ENCODE measurements around the gene RAB3IL1. TPM values are rescaled to one million over a fixed set of nuclear protein-coding genes. Genes with fewer than 3 reads are reported as not detected.

RAB3IL1 gene
- total RNA-seq, 2 experiments from 2014 or later = not detected

GRCh38 chr11:61913699-61914395 is 3.5 kb downstream of the RAB3IL1 start:
- intact Hi-C loops (cut with DNase I, micrococcal nuclease) = no loop called here
- ATAC-seq (ENCODE audit: poor library complexity) = no peak
- H3K4me1 ChIP-seq (ENCODE audit: insufficient read depth, low read length) = peaks cover 13% of the 10 kb centered on the region

GRCh38 chr11:61912991-61913698 is 4.2 kb downstream of the RAB3IL1 start:
- peaks cover 13% of the 10 kb centered on the region for H3K4me1 ChIP-seq (ENCODE audit: insufficient read depth, low read length)
- H3K27me3 ChIP-seq (ENCODE audit: control insufficient read depth in 1 of 2, insufficient read depth in 2 of 2, low read length in 2 of 2) = peaks cover 16 to 19% of the 10 kb centered on the region in 2 experiments
- ATAC-seq (ENCODE audit: poor library complexity) (no peak), DNase-seq (peak in 1 of 14 experiments; percentile 24)
- Mint-ChIP-seq H3K9me3 (no peaks in the 10 kb centered on the region), H3K4me1 (ENCODE audit: low read depth) (peaks cover 10% of the 10 kb centered on the region), H3K36me3 (ENCODE audit: low read depth) (no peaks in the 10 kb centered on the region), H3K27ac (no peak overlapping the region), H3K4me3 (no peak overlapping the region), H3K27me3 (peaks cover 62% of the 10 kb centered on the region)
- no peak overlapping the region for H3K4me3 ChIP-seq (ENCODE audit: low read length)
- no peaks in the 10 kb centered on the region for H3K36me3 ChIP-seq (ENCODE audit: insufficient read depth, low read length)
- H3K27ac ChIP-seq (ENCODE audit: low read depth in 1 of 2, low read length in 2 of 2) = no peak overlapping the region
- CTCF ChIA-PET = interaction anchor here (0.6 to 1.4 kb wide), 2 partner anchors 13 to 14 kb away, joined by 3 read pairs; no protein-coding TSS in a partner anchor
- POLR2A ChIA-PET = no interaction called here
- peaks cover 0 to 7% of the 10 kb centered on the region in 2 experiments for H3K9me3 ChIP-seq (ENCODE audit: control insufficient read depth in 1 of 2, insufficient read depth in 1 of 2, low read length in 2 of 2)
- no peak for TF ChIP-seq CTCF (IDR thresholded peaks at IDR 0.05)
- intact Hi-C loops (cut with DNase I, micrococcal nuclease) = no loop called here

More at GRCh38 chr11:61913699-61914395, 3.5 kb downstream of the RAB3IL1 start:
- Histone ChIP-seq H3K36me3 (ENCODE audit: insufficient read depth, low read length) (no peaks in the 10 kb centered on the region), H3K4me3 (ENCODE audit: low read length) (no peak overlapping the region), H3K9me3 (ENCODE audit: control insufficient read depth in 1 of 2, insufficient read depth in 1 of 2, low read length in 2 of 2) (peaks cover 0 to 7% of the 10 kb centered on the region in 2 experiments), H3K27me3 (ENCODE audit: control insufficient read depth in 1 of 2, insufficient read depth in 2 of 2, low read length in 2 of 2) (peaks cover 23 to 26% of the 10 kb centered on the region in 2 experiments), H3K27ac (ENCODE audit: low read depth in 1 of 2, low read length in 2 of 2) (no peak overlapping the region)
- H3K4me3 Mint-ChIP-seq = peak overlapping the region; percentile 13
- peaks cover 69% of the 10 kb centered on the region for H3K27me3 Mint-ChIP-seq
- peaks cover 15% of the 10 kb centered on the region for H3K4me1 Mint-ChIP-seq (ENCODE audit: low read depth)
- no peaks in the 10 kb centered on the region for H3K36me3 Mint-ChIP-seq (ENCODE audit: low read depth)
- POLR2A ChIA-PET = no interaction called here
- TF ChIP-seq CTCF (IDR thresholded peaks at IDR 0.05) = no peak
- no peaks in the 10 kb centered on the region for H3K9me3 Mint-ChIP-seq
- CTCF ChIA-PET = interaction anchor here (0.6 to 1.4 kb wide), 2 partner anchors 12 to 15 kb away, joined by 3 read pairs; no protein-coding TSS in a partner anchor
- peak in 1 of 14 experiments; percentile 21 for DNase-seq
- no peak overlapping the region for H3K27ac Mint-ChIP-seq

- POLR2A ChIA-PET = no interaction called here
- peaks cover 0 to 7% of the 10 kb centered on the region in 2 experiments for H3K9me3 ChIP-seq (ENCODE audit: control insufficient read depth in 1 of 2, insufficient read depth in 1 of 2, low read length in 2 of 2)
- no peak for TF ChIP-seq CTCF (IDR thresholded peaks at IDR 0.05)
- H3K27me3 Mint-ChIP-seq = peaks cover 56% of the 10 kb centered on the region
- H3K4me1 Mint-ChIP-seq (ENCODE audit: low read depth) = peaks cover 4% of the 10 kb centered on the region
- H3K4me1 ChIP-seq (ENCODE audit: insufficient read depth, low read length) = peaks cover 8% of the 10 kb centered on the region
- intact Hi-C loops (cut with DNase I, micrococcal nuclease) = no loop called here
- no peaks in the 10 kb centered on the region for H3K36me3 ChIP-seq (ENCODE audit: insufficient read depth, low read length)
- H3K36me3 Mint-ChIP-seq (ENCODE audit: low read depth) = no peaks in the 10 kb centered on the region
- no peak overlapping the region for H3K27ac Mint-ChIP-seq
- H3K27me3 ChIP-seq (ENCODE audit: control insufficient read depth in 1 of 2, insufficient read depth in 2 of 2, low read length in 2 of 2) = peaks cover 11 to 13% of the 10 kb centered on the region in 2 experiments
- H3K4me3 Mint-ChIP-seq = no peak overlapping the region
- CTCF ChIA-PET = no interaction called here
- DNase-seq = peak in 3 of 14 experiments; percentile 19 to 60 (median 58)
- no peaks in the 10 kb centered on the region for H3K9me3 Mint-ChIP-seq
- no peak for ATAC-seq (ENCODE audit: poor library complexity)
- H3K27ac ChIP-seq (ENCODE audit: low read depth in 1 of 2, low read length in 2 of 2) = no peak overlapping the region
- H3K4me3 ChIP-seq (ENCODE audit: low read length) = no peak overlapping the region
Measured at GRCh38 chr11:61912530-61912898, 4.9 kb downstream of the RAB3IL1 start.
